ENCODE data around the gene P2RY1. TPM values are rescaled to one million over a fixed set of nuclear protein-coding genes. Genes with fewer than 3 reads are reported as not detected.

P2RY1 gene, protein sequence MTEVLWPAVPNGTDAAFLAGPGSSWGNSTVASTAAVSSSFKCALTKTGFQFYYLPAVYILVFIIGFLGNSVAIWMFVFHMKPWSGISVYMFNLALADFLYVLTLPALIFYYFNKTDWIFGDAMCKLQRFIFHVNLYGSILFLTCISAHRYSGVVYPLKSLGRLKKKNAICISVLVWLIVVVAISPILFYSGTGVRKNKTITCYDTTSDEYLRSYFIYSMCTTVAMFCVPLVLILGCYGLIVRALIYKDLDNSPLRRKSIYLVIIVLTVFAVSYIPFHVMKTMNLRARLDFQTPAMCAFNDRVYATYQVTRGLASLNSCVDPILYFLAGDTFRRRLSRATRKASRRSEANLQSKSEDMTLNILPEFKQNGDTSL
- not detected for total RNA-seq (2021; fragmentation: NEBNext Ultra II Directional; extraction: Animal tissue kit (Norgen Biotek cat#: 25700))
- long read RNA-seq: 0 reads

DNA sequence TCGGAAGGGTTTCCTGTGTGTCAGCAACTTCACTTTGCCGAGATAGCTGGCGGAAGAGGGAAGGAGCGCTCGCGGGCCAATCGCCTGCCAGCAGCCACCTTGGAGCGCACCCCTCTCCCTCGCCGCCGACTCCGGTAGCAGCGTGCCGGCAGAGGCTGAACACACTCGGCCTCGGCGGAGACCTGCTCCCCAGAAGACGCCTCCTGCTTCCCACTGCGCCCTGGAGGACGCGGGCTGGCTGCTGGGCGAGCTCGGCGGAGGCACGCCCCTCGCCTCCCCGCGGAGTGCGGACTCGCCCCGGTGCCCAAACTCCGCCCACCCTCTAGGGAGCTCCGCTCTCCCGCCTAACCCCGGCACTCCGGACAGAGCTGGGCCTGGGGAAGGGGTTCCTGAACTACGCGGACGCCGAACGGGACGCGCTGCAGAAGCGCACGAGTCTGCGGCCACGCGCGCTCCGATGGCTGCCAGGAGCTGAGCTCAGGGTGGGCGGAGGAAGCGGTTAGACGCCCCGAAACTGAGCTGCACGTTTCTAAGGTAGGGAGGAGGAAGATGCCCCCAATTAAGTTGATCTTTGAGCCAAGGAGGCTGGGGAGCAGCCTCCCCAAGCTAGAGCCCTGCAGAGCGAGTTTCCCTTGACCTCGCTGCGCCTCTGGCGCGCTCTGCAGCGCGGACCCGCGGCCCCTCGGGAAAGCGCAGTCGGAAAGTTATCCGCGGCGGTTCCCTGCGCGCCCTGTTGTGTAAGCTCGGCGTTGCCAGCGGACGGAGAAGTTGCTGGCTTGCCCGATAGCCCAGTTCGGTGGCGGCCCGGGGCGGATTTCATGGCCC is at the start of gene P2RY1:
Gene P2RY1, plus strand, starts transcription at position 356 of the 825 bp plus-strand sequence. CDS start 652 bp downstream, outside the sequence.
- Mint-ChIP-seq H3K4me1 (ENCODE audit: low read depth) (no peaks in the 10 kb centered on the region), H3K27ac (no peak within 1 kb of the TSS), H3K27me3 (ENCODE audit: insufficient read depth) (peaks cover 11% of the 10 kb centered on the region), H3K4me3 (peak within 1 kb of the TSS; percentile 42; the same call in 1 of the 2 replicates), H3K36me3 (ENCODE audit: low read depth) (peaks cover 6% of the 10 kb centered on the region; the same call in 1 of the 2 replicates), H3K9me3 (peaks cover 22% of the 10 kb centered on the region)
- TF ChIP-seq, protein P1, sequence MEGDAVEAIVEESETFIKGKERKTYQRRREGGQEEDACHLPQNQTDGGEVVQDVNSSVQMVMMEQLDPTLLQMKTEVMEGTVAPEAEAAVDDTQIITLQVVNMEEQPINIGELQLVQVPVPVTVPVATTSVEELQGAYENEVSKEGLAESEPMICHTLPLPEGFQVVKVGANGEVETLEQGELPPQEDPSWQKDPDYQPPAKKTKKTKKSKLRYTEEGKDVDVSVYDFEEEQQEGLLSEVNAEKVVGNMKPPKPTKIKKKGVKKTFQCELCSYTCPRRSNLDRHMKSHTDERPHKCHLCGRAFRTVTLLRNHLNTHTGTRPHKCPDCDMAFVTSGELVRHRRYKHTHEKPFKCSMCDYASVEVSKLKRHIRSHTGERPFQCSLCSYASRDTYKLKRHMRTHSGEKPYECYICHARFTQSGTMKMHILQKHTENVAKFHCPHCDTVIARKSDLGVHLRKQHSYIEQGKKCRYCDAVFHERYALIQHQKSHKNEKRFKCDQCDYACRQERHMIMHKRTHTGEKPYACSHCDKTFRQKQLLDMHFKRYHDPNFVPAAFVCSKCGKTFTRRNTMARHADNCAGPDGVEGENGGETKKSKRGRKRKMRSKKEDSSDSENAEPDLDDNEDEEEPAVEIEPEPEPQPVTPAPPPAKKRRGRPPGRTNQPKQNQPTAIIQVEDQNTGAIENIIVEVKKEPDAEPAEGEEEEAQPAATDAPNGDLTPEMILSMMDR (IDR thresholded peaks at IDR 0.05): no peak
- no peak for DNase-seq

DNA sequence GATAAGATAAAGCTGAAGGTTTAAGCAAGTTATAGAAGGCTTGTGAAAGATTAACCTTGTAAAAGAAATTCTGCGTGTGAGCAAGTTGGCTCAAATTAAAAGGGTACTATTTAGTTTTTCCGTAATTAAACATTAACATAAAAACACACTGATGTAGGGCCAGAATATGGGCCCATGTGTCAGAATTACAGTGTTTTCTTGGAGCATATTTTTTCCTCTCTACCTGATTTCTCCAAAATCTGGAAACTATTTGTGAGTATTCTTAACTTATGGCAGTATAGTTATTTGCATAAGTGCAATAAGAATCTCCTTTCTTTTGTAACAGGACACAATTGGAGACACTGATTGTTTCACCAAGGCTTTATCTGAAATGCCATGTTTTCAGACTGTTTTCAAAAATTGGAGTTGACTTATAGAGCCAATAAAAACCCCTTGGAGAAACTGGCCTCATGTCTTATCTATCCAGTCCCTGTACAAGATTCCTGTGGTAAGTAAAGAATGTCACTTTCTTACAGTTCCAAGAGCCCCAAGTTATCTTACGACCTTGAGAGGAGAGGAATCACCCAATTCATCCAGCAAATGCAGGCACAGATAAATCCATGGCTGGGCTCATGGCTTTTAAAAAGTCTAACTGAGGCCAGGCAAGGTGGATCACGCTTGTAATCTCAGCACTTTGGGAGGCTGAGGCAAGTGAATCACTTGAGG is 47.8 kb upstream of the P2RY1 start:
- Mint-ChIP-seq H3K4me1 (ENCODE audit: low read depth) (no peaks in the 10 kb centered on the region), H3K36me3 (ENCODE audit: low read depth) (no peaks in the 10 kb centered on the region), H3K27ac (no peak overlapping the region), H3K9me3 (peaks cover 22% of the 10 kb centered on the region), H3K4me3 (no peak overlapping the region), H3K27me3 (ENCODE audit: insufficient read depth) (no peaks in the 10 kb centered on the region)
- no peak for DNase-seq
- TF ChIP-seq, protein P1 (IDR thresholded peaks at IDR 0.05): no peak

DNA sequence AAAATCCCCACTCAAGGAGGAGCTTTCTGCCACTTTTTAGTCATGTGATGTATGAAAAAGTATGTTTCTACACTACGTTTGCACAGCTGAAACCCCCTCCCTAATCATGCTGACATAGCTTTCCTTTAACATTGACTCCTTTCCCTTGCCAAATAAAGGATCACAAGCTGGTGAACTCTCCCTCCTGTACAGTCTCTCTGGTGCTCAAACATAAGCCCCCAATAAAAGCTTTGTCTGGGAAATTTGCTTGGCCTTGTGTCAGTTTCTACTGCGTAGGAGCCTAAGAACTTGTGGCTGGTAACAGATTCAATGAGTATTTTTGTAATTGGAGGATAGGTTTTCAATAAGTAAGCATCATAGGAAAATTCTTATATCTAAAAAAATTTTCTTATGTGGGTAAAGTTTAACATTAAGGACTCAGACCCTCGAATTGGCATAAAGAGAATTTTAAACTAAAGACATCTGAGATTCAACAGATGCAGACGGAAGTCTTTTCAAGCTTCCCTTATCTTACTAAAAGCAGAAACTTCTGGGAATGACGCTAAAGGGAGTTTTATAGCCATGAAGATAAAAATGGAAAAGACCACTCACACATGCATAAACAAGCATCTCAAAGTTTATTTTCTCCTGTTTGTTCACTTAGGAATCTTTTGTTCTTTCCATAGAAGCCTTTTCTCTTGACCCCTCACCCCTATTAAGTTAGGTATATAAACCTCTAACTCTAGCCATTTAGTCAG is 44.1 kb upstream of the P2RY1 start:
- no peak for DNase-seq
- Mint-ChIP-seq H3K4me3 (no peak overlapping the region), H3K9me3 (peaks cover 8% of the 10 kb centered on the region), H3K27me3 (ENCODE audit: insufficient read depth) (no peaks in the 10 kb centered on the region), H3K4me1 (ENCODE audit: low read depth) (no peaks in the 10 kb centered on the region), H3K27ac (no peak overlapping the region), H3K36me3 (ENCODE audit: low read depth) (no peaks in the 10 kb centered on the region)
- TF ChIP-seq, protein P1 (IDR thresholded peaks at IDR 0.05): no peak

DNA sequence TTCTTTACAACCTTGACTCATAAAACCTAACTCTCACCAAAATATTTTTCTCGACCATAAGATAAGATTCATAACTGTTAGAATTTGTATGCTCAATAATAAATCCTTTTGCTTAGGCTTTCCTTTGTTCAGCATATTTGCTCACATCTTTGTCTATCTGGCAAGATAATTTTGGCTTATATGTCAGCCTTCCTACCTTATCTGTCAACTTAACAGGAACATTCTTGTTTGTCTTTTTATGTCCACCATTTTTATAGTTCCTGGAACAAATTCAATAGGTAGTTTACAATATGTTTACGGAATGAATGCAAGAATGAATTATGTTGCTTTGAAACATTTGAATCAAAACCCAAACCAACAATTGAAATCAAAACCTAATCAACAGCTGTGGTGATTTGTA is 41.0 kb upstream of the P2RY1 start:
- no peak overlapping the region for H3K27ac Mint-ChIP-seq
- no peak overlapping the region for H3K4me3 Mint-ChIP-seq
- no peaks in the 10 kb centered on the region for H3K27me3 Mint-ChIP-seq (ENCODE audit: insufficient read depth)
- TF ChIP-seq, protein P1 (IDR thresholded peaks at IDR 0.05): no peak
- DNase-seq: no peak
- H3K9me3 Mint-ChIP-seq: peaks cover 19% of the 10 kb centered on the region
- H3K36me3 Mint-ChIP-seq (ENCODE audit: low read depth): no peaks in the 10 kb centered on the region
- H3K4me1 Mint-ChIP-seq (ENCODE audit: low read depth): no peaks in the 10 kb centered on the region
